Loucy (cell line): ENCODE results near the gene DDX42.

Experiments
- EZH2phosphoT487 ChIP-seq: fragments of 200-600 bp; IDR thresholded peaks from 2 replicates; pipeline ENCODE4 v1.6.1; 2018; ENCODE audit warnings: antibody characterized with exemption, mild to moderate bottlenecking, moderate library complexity, borderline replicate concordance
- TF ChIP-seq, protein P1 (sequence below): fragments of 200-600 bp; sonication (generic); conservative IDR thresholded peaks from 2 replicates; pipeline ENCODE4 v1.5.1; 2014; ENCODE audit warnings: mild to moderate bottlenecking, antibody characterized with exemption, low read length

GRCh38 chr17:63847525-63848249, 73.7 kb downstream of the DDX42 start:
- TF ChIP-seq, protein P1, sequence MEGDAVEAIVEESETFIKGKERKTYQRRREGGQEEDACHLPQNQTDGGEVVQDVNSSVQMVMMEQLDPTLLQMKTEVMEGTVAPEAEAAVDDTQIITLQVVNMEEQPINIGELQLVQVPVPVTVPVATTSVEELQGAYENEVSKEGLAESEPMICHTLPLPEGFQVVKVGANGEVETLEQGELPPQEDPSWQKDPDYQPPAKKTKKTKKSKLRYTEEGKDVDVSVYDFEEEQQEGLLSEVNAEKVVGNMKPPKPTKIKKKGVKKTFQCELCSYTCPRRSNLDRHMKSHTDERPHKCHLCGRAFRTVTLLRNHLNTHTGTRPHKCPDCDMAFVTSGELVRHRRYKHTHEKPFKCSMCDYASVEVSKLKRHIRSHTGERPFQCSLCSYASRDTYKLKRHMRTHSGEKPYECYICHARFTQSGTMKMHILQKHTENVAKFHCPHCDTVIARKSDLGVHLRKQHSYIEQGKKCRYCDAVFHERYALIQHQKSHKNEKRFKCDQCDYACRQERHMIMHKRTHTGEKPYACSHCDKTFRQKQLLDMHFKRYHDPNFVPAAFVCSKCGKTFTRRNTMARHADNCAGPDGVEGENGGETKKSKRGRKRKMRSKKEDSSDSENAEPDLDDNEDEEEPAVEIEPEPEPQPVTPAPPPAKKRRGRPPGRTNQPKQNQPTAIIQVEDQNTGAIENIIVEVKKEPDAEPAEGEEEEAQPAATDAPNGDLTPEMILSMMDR, result no peak
- TF ChIP-seq EZH2phosphoT487, result no peak
